SU-DHL-6 (cell line): ENCODE results near the gene INTS1.

Experiments
- H2AFZ ChIP-seq: fragments of 200-600 bp; sonication (generic); 2 replicates; pipeline ENCODE4 v1.6.1; 2014; ENCODE audit warnings: low read depth, mild to moderate bottlenecking, moderate library complexity, mixed read lengths, antibody characterized with exemption, low read length; ENCODE audit not compliant: severe bottlenecking
- H3F3A ChIP-seq: fragments of 200-600 bp; shearing (Covaris generic); 2 replicates; pipeline ENCODE4 v1.6.0; 2016; ENCODE audit warnings: antibody characterized with exemption, mild to moderate bottlenecking; ENCODE audit not compliant: insufficient read depth
- H3K27ac ChIP-seq: fragments of 200-600 bp; sonication (generic); 2 replicates; pipeline ENCODE4 v1.5.1; 2016; ENCODE audit warnings: low read depth, mild to moderate bottlenecking, low read length, moderate library complexity, mixed read lengths
- H3K27me3 ChIP-seq: fragments of 200-600 bp; sonication (generic), shearing (Covaris generic); 2 replicates; pipeline ENCODE4 v1.6.0; 2014; ENCODE audit warnings: mild to moderate bottlenecking, low read length
- H3K36me3 ChIP-seq: fragments of 200-600 bp; sonication (generic); 2 replicates; pipeline ENCODE4 v1.6.1; 2014; ENCODE audit warnings: mild to moderate bottlenecking, low read length, mixed read lengths
- H3K4me2 ChIP-seq: fragments of 300-600, 200-600 bp; shearing (Covaris generic), sonication (generic); 2 replicates; pipeline ENCODE4 v1.6.0; 2014; ENCODE audit warnings: low read length, low read depth, mild to moderate bottlenecking; ENCODE audit not compliant: poor library complexity, severe bottlenecking
- H3K4me3 ChIP-seq: fragments of 200-600 bp; sonication (generic); 2 replicates; pipeline ENCODE4 v1.5.1; 2014; ENCODE audit warnings: antibody characterized with exemption, low read length, mild to moderate bottlenecking, mixed read lengths; ENCODE audit not compliant: insufficient read depth, poor library complexity, severe bottlenecking
- H3K79me2 ChIP-seq: fragments of 200-600 bp; sonication (generic); 2 replicates; pipeline ENCODE4 v1.6.1; 2014; ENCODE audit warnings: mild to moderate bottlenecking, low read length, moderate library complexity; ENCODE audit not compliant: insufficient read depth
- H3K9ac ChIP-seq: fragments of 200-600 bp; sonication (generic); 2 replicates; pipeline ENCODE4 v1.7.0; 2014; ENCODE audit warnings: mild to moderate bottlenecking, low read length
- H3K9me2 ChIP-seq: fragments of 200-600 bp; sonication (generic); replicated peaks from 2 replicates; pipeline ENCODE4 v1.6.1; 2014; ENCODE audit warnings: low read length; ENCODE audit not compliant: insufficient read depth
- H3K9me3 ChIP-seq: fragments of 200-600 bp; sonication (generic); 2 replicates; pipeline ENCODE4 v1.6.1; 2014; ENCODE audit warnings: low read length, mixed read lengths; ENCODE audit not compliant: insufficient read depth
- H4K20me1 ChIP-seq: fragments of 200-600 bp; sonication (generic); 2 replicates; pipeline ENCODE4 v1.6.1; 2014; ENCODE audit warnings: low read depth, mild to moderate bottlenecking, antibody characterized with exemption, low read length, moderate library complexity, mixed read lengths
- CTCF ChIP-seq: fragments of 200-600 bp; sonication (generic); IDR thresholded peaks from one replicate; pipeline ENCODE4 v1.5.1; 2017; ENCODE audit warnings: antibody characterized with exemption, mild to moderate bottlenecking, low read length, moderate library complexity; ENCODE audit not compliant: insufficient read depth, poor library complexity, severe bottlenecking
- EZH2phosphoT487 ChIP-seq: fragments of 200-600 bp; sonication (generic), shearing (Covaris generic); conservative IDR thresholded peaks from 2 replicates; pipeline ENCODE4 v1.6.1; 2018; ENCODE audit warnings: mild to moderate bottlenecking, antibody characterized with exemption, low read length, moderate library complexity, mixed read lengths

The INTS1 gene

DNA sequence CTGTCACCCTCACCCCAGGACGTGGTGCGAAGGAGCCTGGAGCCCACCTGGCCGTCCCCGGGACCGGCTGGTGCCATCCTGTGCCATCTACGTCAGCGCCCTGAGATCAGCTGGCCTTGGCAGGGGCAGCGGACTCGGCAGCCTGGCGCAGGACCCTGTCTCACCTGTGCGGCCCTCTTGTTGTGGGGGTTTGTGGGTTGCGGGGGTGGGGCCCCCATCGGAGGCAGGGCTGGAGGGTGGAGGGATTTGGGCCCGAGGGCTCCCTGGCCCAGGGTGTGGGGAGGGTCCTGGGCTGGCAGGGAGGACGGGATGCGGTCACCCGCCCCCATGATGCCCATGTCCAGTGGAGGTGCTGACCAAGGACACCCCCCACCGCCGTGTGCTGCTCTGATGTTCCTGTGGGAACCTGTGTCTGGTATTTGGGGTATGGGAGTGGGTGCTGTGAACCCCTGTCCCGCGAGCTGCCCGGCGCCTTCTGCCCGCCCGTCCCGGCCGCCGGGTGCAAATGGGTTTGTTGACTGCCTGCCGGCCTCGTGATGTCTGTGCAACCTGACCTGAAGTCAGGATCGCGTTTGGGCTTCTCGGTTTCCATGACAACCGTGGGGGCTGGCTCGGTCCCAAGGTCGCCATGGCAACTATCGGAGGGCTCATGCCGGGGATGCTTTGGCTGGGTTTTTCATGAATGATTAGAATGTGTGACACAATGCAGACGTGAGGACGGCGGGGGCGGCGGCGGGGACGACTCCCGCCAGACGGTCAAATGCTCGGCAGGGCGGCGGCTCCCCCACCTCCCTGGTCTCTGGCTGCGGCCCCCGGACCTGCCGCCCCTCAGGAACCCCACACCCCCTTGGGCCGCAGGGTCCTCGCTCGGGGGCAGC lies 33.6 kb upstream of the INTS1 start:
- H3K36me3 ChIP-seq = no peaks in the 10 kb centered on the region
- H3K4me3 ChIP-seq = no peak overlapping the region
- H3F3A ChIP-seq = no peaks in the 10 kb centered on the region
- no peak overlapping the region for H3K27ac ChIP-seq
- H3K9me2 ChIP-seq = no peaks in the 10 kb centered on the region
- TF ChIP-seq CTCF = no peak
- TF ChIP-seq EZH2phosphoT487 = no peak
- peaks cover 7% of the 10 kb centered on the region; the same call in 1 of the 2 replicates for H4K20me1 ChIP-seq
- no peaks in the 10 kb centered on the region for H3K9me3 ChIP-seq
- H3K79me2 ChIP-seq = peaks cover 54% of the 10 kb centered on the region
- no peak overlapping the region for H3K4me2 ChIP-seq
- no peaks in the 10 kb centered on the region for H3K27me3 ChIP-seq
- H3K9ac ChIP-seq = no peak overlapping the region
- H2AFZ ChIP-seq = no peak overlapping the region

- Histone ChIP-seq H3K27me3 (no peaks in the 10 kb centered on the region), H3K9me2 (no peaks in the 10 kb centered on the region), H3K4me2 (no peak overlapping the region), H3K27ac (no peak overlapping the region), H2AFZ (no peak overlapping the region), H3F3A (0 out of 2 replicates have a peak, but pooled peaks cover 4% of the 10 kb centered on the region), H3K9ac (no peak overlapping the region), H3K9me3 (no peaks in the 10 kb centered on the region), H3K4me3 (no peak overlapping the region), H3K79me2 (peaks cover 62% of the 10 kb centered on the region), H3K36me3 (no peaks in the 10 kb centered on the region), H4K20me1 (peaks cover 5% of the 10 kb centered on the region; the same call in 1 of the 2 replicates)
- TF ChIP-seq EZH2phosphoT487 = no peak
- TF ChIP-seq CTCF = no peak
Observed at GRCh38 chr7:1536743-1537534, 32.8 kb upstream of the INTS1 start.

GRCh38 chr7:1536455-1536742 lies 32.2 kb upstream of the INTS1 start:
- Histone ChIP-seq H3K27me3 (no peaks in the 10 kb centered on the region), H3K4me2 (no peak overlapping the region), H2AFZ (no peak overlapping the region), H3K36me3 (no peaks in the 10 kb centered on the region), H3K9me2 (no peaks in the 10 kb centered on the region), H3K9me3 (no peaks in the 10 kb centered on the region), H4K20me1 (peaks cover 5% of the 10 kb centered on the region; the same call in 1 of the 2 replicates), H3K27ac (no peak overlapping the region), H3K79me2 (peaks cover 67% of the 10 kb centered on the region), H3K4me3 (no peak overlapping the region), H3K9ac (no peak overlapping the region), H3F3A (0 out of 2 replicates have a peak, but pooled peaks cover 5% of the 10 kb centered on the region)
- TF ChIP-seq CTCF (no peak), EZH2phosphoT487 (no peak)
